Measurements from ENCODE around the gene AGXT.

AGXT gene

DNA sequence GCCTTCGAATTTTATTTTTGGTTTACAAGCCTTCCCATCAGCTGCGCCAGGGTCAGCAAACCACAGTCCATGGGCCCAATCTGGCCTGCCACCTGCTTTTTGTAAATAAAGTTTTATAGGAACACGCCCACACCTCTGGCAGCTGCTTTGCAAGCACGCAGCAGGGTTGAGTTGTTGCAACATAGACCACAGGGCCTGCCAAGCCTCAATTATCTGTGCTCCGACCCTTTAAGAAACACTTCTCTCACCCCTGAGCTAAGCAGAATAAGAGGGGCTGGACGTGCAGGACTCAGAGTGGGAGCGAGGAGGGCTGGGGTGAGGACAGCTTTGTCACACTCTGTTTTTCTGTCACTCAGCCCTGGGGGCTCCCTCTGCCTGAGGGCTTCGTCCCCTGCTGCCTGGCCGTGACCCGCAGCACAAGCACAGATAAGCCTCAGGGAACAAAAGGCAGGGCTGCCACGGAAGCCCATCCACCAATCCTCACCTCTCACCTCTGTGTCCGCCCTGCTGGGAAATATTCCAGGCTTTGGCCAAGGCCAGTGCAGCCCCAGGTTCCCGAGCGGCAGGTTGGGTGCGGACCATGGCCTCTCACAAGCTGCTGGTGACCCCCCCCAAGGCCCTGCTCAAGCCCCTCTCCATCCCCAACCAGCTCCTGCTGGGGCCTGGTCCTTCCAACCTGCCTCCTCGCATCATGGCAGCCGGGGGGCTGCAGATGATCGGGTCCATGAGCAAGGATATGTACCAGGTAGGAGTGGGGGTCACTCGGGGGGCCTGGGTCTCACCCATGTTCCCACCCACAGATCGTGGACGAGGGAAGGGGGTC is at the start of gene AGXT:
Gene AGXT, plus strand, starts transcription at position 539 of the 823 bp plus-strand sequence. Its CDS starts 42 bp downstream, at position 581.
- no peaks in the 10 kb centered on the region for H3K9me3 ChIP-seq (ENCODE audit: control insufficient read depth, insufficient read depth, low read depth, low read length)
- H3K4me3 ChIP-seq (ENCODE audit: low read depth, low read length): no peak within 1 kb of the TSS
- no peaks in the 10 kb centered on the region; the same call in 1 of the 2 replicates for H3K27me3 ChIP-seq (ENCODE audit: control insufficient read depth, insufficient read depth, low read length)
- H3K36me3 ChIP-seq (ENCODE audit: control insufficient read depth, insufficient read depth, low read length): no peaks in the 10 kb centered on the region
- no peak within 1 kb of the TSS for H3K9ac ChIP-seq (ENCODE audit: low read length)
- H3K4me1 ChIP-seq (ENCODE audit: control insufficient read depth, insufficient read depth, low read length): 0 out of 2 replicates have a peak, but pooled peaks cover 2% of the 10 kb centered on the region
- no peak within 1 kb of the TSS for H3K27ac ChIP-seq (ENCODE audit: low read depth, low read length)

DNA sequence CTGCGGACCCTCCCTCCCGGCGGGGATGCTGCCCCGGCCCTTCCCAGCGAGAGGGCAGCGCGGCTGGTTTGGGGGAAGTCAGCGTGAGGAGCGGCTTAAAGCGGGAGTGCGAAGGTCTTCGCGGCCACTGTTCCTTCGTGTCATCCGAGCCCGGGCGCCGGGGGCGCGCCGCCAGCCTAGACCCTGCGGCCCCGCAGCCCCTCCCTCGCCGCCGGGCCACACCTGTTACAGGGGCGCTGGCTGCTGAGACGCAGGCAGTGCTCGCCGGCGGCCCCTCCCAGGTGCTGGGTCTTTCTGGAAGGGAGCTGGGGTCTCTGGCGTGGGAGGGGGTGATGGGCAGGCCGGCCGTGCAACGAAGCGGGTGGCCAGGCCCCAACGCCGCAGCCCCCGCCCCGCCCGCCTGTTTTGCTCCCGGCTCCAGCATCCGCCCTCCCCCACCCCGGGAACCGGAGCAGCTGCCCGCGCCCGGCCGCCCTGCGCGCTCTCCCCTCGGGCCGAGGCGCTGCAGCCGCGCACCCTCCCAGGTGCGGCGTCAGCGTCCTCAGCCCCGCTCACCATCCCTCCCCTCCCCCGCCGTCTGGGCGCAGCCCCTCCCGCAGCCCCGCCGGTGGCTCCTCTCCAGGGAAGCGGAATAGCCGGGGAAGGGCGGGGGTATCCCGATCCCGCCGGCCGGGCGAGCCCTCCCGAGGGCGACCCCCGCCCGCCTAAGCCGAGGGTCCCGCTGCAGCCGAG is 49.3 kb upstream of the AGXT start:
- Histone ChIP-seq H3K9ac (ENCODE audit: low read length) (peak overlapping the region; percentile 84), H3K27ac (ENCODE audit: low read depth, low read length) (peak overlapping the region; percentile 79; the same call in 1 of the 2 replicates), H3K4me3 (ENCODE audit: low read depth, low read length) (peak overlapping the region; percentile 80), H3K9me3 (ENCODE audit: control insufficient read depth, insufficient read depth, low read depth, low read length) (0 out of 2 replicates have a peak, but pooled peaks cover 3% of the 10 kb centered on the region), H3K36me3 (ENCODE audit: control insufficient read depth, insufficient read depth, low read length) (peaks cover 8% of the 10 kb centered on the region), H3K4me1 (ENCODE audit: control insufficient read depth, insufficient read depth, low read length) (peaks cover 7% of the 10 kb centered on the region), H3K27me3 (ENCODE audit: control insufficient read depth, insufficient read depth, low read length) (peaks cover 59% of the 10 kb centered on the region)

DNA sequence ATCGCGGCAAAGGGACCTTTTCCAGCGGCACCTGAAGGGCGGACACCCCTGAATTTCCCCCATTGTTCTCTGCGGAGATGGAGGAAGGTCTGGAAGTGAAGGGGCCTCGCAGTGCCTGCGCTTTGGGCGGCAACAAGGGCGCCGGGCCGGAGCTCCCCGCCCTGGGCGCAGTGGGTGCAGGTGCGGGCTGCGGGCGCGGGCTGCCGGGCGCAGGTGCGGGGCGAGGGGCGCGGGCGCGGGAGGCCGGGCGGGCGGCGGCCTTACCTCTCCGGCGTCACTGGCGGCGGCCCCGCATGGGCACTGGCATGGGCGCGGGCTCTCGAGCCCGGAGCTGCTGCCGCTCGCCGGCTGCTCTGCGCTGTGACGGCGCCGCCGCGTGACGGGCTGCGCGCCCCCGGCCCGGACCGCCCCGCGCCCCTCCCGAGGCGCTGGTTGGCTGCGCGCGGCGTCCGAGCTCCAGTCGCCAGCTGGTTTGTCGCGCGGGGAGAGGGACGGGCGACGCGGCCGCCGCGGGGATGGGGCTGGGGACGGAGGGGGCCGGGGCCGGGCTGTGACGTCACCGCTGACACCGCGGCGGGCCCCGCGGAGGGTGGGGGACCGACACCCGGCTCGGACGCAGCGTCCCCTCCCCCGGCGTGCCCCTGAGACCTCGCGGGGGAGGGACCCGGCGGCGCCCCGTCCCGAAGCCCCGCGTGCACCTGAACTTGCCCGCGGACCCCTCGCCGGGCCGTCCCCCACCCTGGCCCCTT is 48.6 kb upstream of the AGXT start, which contains the start of gene KIF1A:
Gene KIF1A, minus strand, starts transcription at position 362 of the 749 bp plus-strand sequence. CDS start 22,467 bp downstream, outside the sequence.
- Histone ChIP-seq H3K9ac (ENCODE audit: low read length) (peak within 1 kb of the TSS; percentile 84), H3K4me3 (ENCODE audit: low read depth, low read length) (peak within 1 kb of the TSS; percentile 80), H3K4me1 (ENCODE audit: control insufficient read depth, insufficient read depth, low read length) (peaks cover 7% of the 10 kb centered on the region), H3K27me3 (ENCODE audit: control insufficient read depth, insufficient read depth, low read length) (peaks cover 66% of the 10 kb centered on the region), H3K27ac (ENCODE audit: low read depth, low read length) (peak within 1 kb of the TSS; percentile 79; the same call in 1 of the 2 replicates), H3K36me3 (ENCODE audit: control insufficient read depth, insufficient read depth, low read length) (peaks cover 8% of the 10 kb centered on the region), H3K9me3 (ENCODE audit: control insufficient read depth, insufficient read depth, low read depth, low read length) (0 out of 2 replicates have a peak, but pooled peaks cover 3% of the 10 kb centered on the region)

DNA sequence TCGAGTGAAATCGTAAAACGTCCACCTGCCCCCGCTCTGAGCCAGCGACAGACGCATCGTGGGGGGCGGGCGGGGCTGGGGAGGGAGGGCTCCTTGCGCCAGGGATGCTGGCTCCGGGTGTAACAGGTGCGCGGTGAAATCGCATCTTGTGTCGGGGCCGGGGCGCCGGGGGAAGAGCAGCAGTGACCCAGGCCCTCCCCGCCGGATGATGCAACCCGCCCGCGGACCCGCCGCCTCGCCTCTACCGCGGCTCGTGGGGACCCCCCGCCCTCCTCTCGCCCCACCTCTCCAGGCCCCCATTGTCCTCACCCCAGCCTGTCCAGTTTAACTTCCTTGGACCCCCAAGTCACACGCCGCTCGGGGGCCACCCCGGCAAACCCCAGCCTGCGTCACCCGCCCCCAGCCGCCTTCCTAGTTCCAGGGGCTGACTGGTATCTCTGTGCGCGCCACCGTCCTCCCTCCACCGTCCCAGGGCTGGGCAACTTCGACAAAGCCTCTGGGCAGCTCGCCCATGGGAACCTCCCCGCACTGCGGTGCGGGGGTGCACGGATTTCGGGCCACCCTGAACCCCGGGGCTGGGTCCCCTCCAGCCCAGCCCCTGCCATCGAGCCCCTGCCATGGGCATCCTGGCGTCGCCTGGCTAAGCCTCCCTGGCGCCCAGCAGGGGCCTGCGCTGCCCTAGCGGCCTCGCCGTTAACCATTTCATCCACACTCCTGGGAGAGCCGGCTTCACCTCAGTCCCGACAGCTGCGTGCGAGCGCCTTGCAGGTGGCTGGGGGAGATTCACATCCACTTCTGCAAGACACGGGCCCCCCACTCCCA is 47.8 kb upstream of the AGXT start:
- Histone ChIP-seq H3K4me3 (ENCODE audit: low read depth, low read length) (peak overlapping the region; percentile 80), H3K4me1 (ENCODE audit: control insufficient read depth, insufficient read depth, low read length) (peaks cover 7% of the 10 kb centered on the region), H3K36me3 (ENCODE audit: control insufficient read depth, insufficient read depth, low read length) (peaks cover 8% of the 10 kb centered on the region), H3K27me3 (ENCODE audit: control insufficient read depth, insufficient read depth, low read length) (peaks cover 74% of the 10 kb centered on the region), H3K27ac (ENCODE audit: low read depth, low read length) (0 out of 2 replicates have a peak overlapping the region, but pooled peaks have one; percentile 46), H3K9ac (ENCODE audit: low read length) (peak overlapping the region; percentile 78), H3K9me3 (ENCODE audit: control insufficient read depth, insufficient read depth, low read depth, low read length) (0 out of 2 replicates have a peak, but pooled peaks cover 3% of the 10 kb centered on the region)

DNA sequence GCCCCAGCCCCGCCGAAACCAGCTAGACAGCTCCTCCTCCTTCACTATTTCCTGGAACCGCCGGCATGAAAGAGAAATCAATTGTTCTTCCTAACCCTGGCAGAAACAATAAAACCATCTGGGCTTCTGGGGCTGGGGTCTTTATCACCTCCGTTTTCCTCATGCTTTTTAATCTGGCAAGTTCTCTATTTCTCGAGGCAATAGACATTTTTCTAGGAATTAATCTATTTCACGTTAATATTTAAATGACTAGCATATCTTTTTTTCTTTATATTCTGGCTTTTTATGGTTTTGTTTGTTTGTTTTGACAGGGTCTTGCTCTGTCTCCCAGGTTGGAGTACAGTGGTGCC is 47.2 kb upstream of the AGXT start:
- peaks cover 7% of the 10 kb centered on the region for H3K4me1 ChIP-seq (ENCODE audit: control insufficient read depth, insufficient read depth, low read length)
- 0 out of 2 replicates have a peak, but pooled peaks cover 3% of the 10 kb centered on the region for H3K9me3 ChIP-seq (ENCODE audit: control insufficient read depth, insufficient read depth, low read depth, low read length)
- H3K4me3 ChIP-seq (ENCODE audit: low read depth, low read length): peak overlapping the region; percentile 80
- H3K27me3 ChIP-seq (ENCODE audit: control insufficient read depth, insufficient read depth, low read length): peaks cover 80% of the 10 kb centered on the region
- H3K9ac ChIP-seq (ENCODE audit: low read length): peak overlapping the region; percentile 78
- peaks cover 3% of the 10 kb centered on the region; the same call in 1 of the 2 replicates for H3K36me3 ChIP-seq (ENCODE audit: control insufficient read depth, insufficient read depth, low read length)
- no peak overlapping the region for H3K27ac ChIP-seq (ENCODE audit: low read depth, low read length)

DNA sequence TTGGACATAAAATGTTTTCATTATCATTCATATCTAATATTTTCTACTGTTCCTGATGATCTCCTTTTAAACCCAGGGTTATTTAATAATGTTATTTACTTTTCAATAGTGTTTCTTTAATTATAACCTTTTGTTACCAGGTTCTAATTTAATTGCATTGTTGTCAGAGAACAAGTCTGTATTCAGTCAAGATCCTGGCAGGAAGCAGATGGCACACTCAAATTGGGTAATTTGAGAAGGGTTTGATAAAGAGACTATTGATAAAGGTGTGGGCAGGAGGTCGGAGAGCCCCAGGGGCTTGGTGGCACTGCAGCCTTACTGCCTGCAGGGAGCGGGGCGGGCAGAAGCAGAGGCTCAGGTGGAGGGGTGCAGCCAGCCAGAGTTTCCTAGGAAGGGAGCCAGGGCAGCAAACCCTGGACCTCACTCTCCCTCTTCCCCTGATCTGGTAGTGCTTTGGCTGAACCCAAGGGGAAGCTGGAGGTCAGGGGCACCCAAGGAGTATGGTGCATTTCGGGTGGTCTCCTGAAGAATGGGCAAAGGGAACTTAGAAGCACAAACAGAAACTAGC is 46.3 kb upstream of the AGXT start:
- no peaks in the 10 kb centered on the region for H3K36me3 ChIP-seq (ENCODE audit: control insufficient read depth, insufficient read depth, low read length)
- no peak overlapping the region for H3K9ac ChIP-seq (ENCODE audit: low read length)
- no peak overlapping the region for H3K4me3 ChIP-seq (ENCODE audit: low read depth, low read length)
- H3K27me3 ChIP-seq (ENCODE audit: control insufficient read depth, insufficient read depth, low read length): peaks cover 86% of the 10 kb centered on the region
- 0 out of 2 replicates have a peak, but pooled peaks cover 3% of the 10 kb centered on the region for H3K9me3 ChIP-seq (ENCODE audit: control insufficient read depth, insufficient read depth, low read depth, low read length)
- no peak overlapping the region for H3K27ac ChIP-seq (ENCODE audit: low read depth, low read length)
- H3K4me1 ChIP-seq (ENCODE audit: control insufficient read depth, insufficient read depth, low read length): peaks cover 7% of the 10 kb centered on the region

DNA sequence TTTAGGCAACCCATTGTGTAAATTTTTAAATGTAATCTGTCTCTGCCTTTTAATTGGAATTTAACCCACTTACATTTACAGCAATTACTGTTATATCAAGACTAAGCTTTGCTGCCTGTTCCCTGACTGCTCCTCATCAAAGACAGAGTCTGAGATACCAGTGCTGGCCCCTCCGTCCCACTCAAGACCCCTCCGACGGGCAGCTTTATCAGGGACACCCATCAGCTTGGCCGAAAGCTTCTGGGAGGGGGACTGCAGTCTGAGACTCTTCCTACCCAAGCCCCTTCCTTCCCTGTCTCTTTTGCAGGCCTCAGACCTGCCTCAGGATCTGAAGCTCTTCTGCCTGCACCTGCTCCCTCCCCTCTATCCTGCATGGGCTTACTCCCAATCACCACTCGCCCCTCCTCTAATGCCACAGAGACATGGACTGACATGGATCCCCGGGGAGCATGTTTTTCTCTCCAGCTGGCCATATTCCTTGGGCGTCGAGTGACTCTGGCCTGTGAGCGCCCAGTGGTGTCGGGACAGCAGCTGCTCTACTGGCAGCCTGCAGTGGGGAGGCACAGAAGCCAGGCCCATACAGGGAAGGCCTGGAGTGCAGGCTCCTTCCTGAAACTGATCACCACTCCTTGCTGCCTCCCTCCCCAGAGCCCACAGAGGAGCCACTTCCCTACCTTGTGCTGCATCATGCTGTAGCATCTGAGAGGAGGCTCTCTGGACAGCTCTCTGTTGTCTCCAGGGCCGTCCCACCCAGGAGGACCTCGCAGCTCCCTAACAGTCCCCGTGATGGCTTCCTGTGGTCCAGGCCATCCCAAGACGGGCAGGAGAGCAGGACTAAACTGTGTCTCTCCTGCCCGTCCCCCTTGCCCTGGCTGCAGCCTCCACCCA is 44.9 kb upstream of the AGXT start:
- no peak overlapping the region for H3K27ac ChIP-seq (ENCODE audit: low read depth, low read length)
- no peak overlapping the region for H3K9ac ChIP-seq (ENCODE audit: low read length)
- H3K4me3 ChIP-seq (ENCODE audit: low read depth, low read length): no peak overlapping the region
- H3K4me1 ChIP-seq (ENCODE audit: control insufficient read depth, insufficient read depth, low read length): peaks cover under 1% of the 10 kb centered on the region
- H3K9me3 ChIP-seq (ENCODE audit: control insufficient read depth, insufficient read depth, low read depth, low read length): 0 out of 2 replicates have a peak, but pooled peaks cover 3% of the 10 kb centered on the region
- H3K27me3 ChIP-seq (ENCODE audit: control insufficient read depth, insufficient read depth, low read length): peaks cover 86% of the 10 kb centered on the region
- no peaks in the 10 kb centered on the region for H3K36me3 ChIP-seq (ENCODE audit: control insufficient read depth, insufficient read depth, low read length)

DNA sequence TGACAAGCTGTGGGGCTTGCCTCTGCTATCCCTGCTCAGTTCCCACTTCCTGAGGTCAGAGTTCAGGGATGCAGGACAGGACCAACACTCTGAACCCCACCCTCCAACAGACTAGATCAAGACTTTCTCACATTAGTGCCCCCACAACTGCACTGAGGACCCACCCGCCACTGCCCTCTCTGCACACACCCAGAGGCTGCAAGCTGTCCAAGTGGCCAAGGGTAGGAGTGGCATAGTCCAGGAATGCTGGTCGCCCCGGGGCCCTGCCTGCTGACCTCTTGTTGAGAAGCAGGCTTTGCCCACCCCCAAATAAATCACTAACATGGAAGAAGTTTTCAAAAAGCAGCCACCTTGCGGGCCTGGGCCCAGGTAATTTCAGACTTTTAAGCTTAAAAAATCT is 43.1 kb upstream of the AGXT start:
- Histone ChIP-seq H3K9me3 (ENCODE audit: control insufficient read depth, insufficient read depth, low read depth, low read length) (0 out of 2 replicates have a peak, but pooled peaks cover 3% of the 10 kb centered on the region), H3K27me3 (ENCODE audit: control insufficient read depth, insufficient read depth, low read length) (peaks cover 98% of the 10 kb centered on the region), H3K9ac (ENCODE audit: low read length) (no peak overlapping the region), H3K36me3 (ENCODE audit: control insufficient read depth, insufficient read depth, low read length) (no peaks in the 10 kb centered on the region), H3K4me1 (ENCODE audit: control insufficient read depth, insufficient read depth, low read length) (no peaks in the 10 kb centered on the region; the same call in 1 of the 2 replicates), H3K27ac (ENCODE audit: low read depth, low read length) (no peak overlapping the region), H3K4me3 (ENCODE audit: low read depth, low read length) (no peak overlapping the region)

DNA sequence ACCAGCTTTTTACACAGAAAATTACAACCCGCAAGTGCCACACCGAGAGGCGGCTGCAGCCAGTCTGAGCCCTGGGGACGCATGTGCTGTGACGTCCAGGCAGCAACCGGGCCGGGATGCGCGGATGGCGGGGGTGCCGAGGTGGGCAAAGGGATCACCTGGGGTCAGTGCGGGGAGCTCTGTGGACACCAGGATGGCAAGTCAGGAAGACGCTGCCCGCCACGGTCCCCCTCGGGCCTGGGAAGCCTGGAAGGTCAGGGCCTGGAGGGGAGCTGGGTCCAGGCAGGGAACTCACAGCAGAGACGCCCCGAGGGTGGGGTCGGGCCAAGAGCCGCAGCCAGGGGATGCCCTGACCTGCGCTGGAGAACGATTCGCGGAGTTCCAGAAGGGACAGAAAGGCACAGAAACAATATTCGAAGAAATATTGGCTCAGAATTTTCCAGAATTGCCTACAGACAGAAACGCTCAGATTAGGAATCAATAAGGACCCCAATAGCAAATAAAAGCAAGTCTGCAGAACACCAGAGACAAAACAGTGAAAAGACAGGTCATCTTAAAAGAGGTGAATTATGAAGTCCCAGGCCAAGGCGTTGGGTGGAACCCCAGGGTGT is 36.9 kb upstream of the AGXT start:
- no peaks in the 10 kb centered on the region for H3K4me1 ChIP-seq (ENCODE audit: control insufficient read depth, insufficient read depth, low read length)
- peak overlapping the region; percentile 57 for H3K4me3 ChIP-seq (ENCODE audit: low read depth, low read length)
- H3K27ac ChIP-seq (ENCODE audit: low read depth, low read length): no peak overlapping the region
- no peaks in the 10 kb centered on the region for H3K9me3 ChIP-seq (ENCODE audit: control insufficient read depth, insufficient read depth, low read depth, low read length)
- H3K9ac ChIP-seq (ENCODE audit: low read length): no peak overlapping the region
- H3K27me3 ChIP-seq (ENCODE audit: control insufficient read depth, insufficient read depth, low read length): peaks cover 78% of the 10 kb centered on the region
- H3K36me3 ChIP-seq (ENCODE audit: control insufficient read depth, insufficient read depth, low read length): no peaks in the 10 kb centered on the region

Measured in HUES6 (cell line).